ENCODE measurements around the gene SPTA1. TPM values are rescaled to one million over a fixed set of nuclear protein-coding genes. Genes with fewer than 3 reads are reported as not detected.

SPTA1 gene
- total and polyA plus RNA-seq, 2 of the 4 experiments (the other 2 are of a cell fraction): not detected

GRCh38 chr1:158687037-158687436 lies 522 bp upstream of the SPTA1 start:
- no peak overlapping the region for H3K27ac ChIP-seq (ENCODE audit: insufficient read depth, low read length)
- no peak overlapping the region for H4K91ac ChIP-seq (ENCODE audit: insufficient read depth, low read depth, low read length)
- no peak overlapping the region for H2BK5ac ChIP-seq (ENCODE audit: low read depth, low read length, poor library complexity, severe bottlenecking)
- H3K27me3 ChIP-seq (ENCODE audit: control insufficient read depth, insufficient read depth, low read length): no peaks in the 10 kb centered on the region
- H4K5ac ChIP-seq (ENCODE audit: low read depth, low read length): no peak overlapping the region
- no TSS peak for BruUV-seq (replicated peaks)
- H2AK9ac ChIP-seq (replicated peaks; ENCODE audit: low read depth, low read length, poor library complexity): no peak overlapping the region
- H3K4ac ChIP-seq (ENCODE audit: low read depth, low read length): no peak overlapping the region
- H3K4me2 ChIP-seq (ENCODE audit: low read depth, low read length): no peak overlapping the region
- POLR2A ChIA-PET (ENCODE audit: unreplicated experiment): no interaction called here
- TF ChIP-seq MAZ (IDR thresholded peaks at IDR 0.05; ENCODE audit: borderline replicate concordance, low read depth, low read length) (no peak), SMC3 (IDR thresholded peaks at IDR 0.05; ENCODE audit: low read depth, low read length) (no peak), FOS (IDR thresholded peaks at IDR 0.05; ENCODE audit: low read depth, low read length) (no peak), CEBPB (IDR thresholded peaks at IDR 0.05; ENCODE audit: low read depth, low read length) (no peak), USF2 (IDR thresholded peaks at IDR 0.05; ENCODE audit: low read depth, low read length) (no peak), CTCF (conservative IDR thresholded peaks at IDR 0.05; ENCODE audit: low read depth, low read length) (no peak), POLR2A (IDR thresholded peaks at IDR 0.05; ENCODE audit: low read depth, low read length) (no peak), MXI1 (IDR thresholded peaks at IDR 0.05; ENCODE audit: borderline replicate concordance, low read depth, low read length) (no peak), RCOR1 (IDR thresholded peaks at IDR 0.05; ENCODE audit: insufficient replicate concordance, low read length) (no peak), BHLHE40 (IDR thresholded peaks at IDR 0.05; ENCODE audit: low read depth, low read length) (no peak), CHD1 (IDR thresholded peaks at IDR 0.05; ENCODE audit: low read depth, low read length) (no peak), RFX5 (IDR thresholded peaks at IDR 0.05; ENCODE audit: low read depth, low read length) (no peak), MAFK (IDR thresholded peaks at IDR 0.05; ENCODE audit: low read depth, low read length) (no peak), NFE2L2 (IDR thresholded peaks at IDR 0.05; ENCODE audit: low read depth, low read length) (no peak), RAD21 (IDR thresholded peaks at IDR 0.05; ENCODE audit: low read length) (no peak), ELK1 (IDR thresholded peaks at IDR 0.05; ENCODE audit: borderline replicate concordance, low read depth, low read length) (no peak)
- H2BK20ac ChIP-seq (ENCODE audit: low read depth, low read length): no peak overlapping the region
- H3K79me1 ChIP-seq (ENCODE audit: low read depth in 1 of 2, low read length in 2 of 2): no peaks in the 10 kb centered on the region
- no peaks in the 10 kb centered on the region for H3K9me1 ChIP-seq (ENCODE audit: insufficient read depth, low read length)
- no peak overlapping the region for H3K23ac ChIP-seq (ENCODE audit: low read depth, low read length)
- no peaks in the 10 kb centered on the region for H3K36me3 ChIP-seq (ENCODE audit: control insufficient read depth, insufficient read depth, low read length)
- no peak overlapping the region for H2AK5ac ChIP-seq (ENCODE audit: low read depth, low read length)
- ATAC-seq (ENCODE audit: low read depth) (no peak), DNase-seq (no peak)
- H3K4me1 ChIP-seq (ENCODE audit: control insufficient read depth, insufficient read depth, low read length): no peaks in the 10 kb centered on the region
- H2BK120ac ChIP-seq (ENCODE audit: low read depth, low read length): no peak overlapping the region
- H4K20me1 ChIP-seq (ENCODE audit: insufficient read depth, low read length): no peaks in the 10 kb centered on the region
- no peak overlapping the region for H4K8ac ChIP-seq (ENCODE audit: low read depth in 2 of 2, low read length in 2 of 2)
- no peaks in the 10 kb centered on the region for H3K9me3 ChIP-seq (ENCODE audit: control insufficient read depth, insufficient read depth, low read length)
- H3K9ac ChIP-seq (ENCODE audit: low read depth, low read length): no peak overlapping the region
- no peak overlapping the region for H3K56ac ChIP-seq (ENCODE audit: extremely low read depth, insufficient read depth, low read length)
- no peak overlapping the region for H3K18ac ChIP-seq (ENCODE audit: low read depth, low read length)
- no peak overlapping the region for H2AFZ ChIP-seq (replicated peaks; ENCODE audit: low read length, poor library complexity)
- no peak overlapping the region for H3K14ac ChIP-seq (replicated peaks; ENCODE audit: low read depth, low read length)
- no peak overlapping the region for H2BK15ac ChIP-seq (ENCODE audit: low read depth, low read length)
- in situ Hi-C loops (cut with MboI; ENCODE audit: low sequenced_read_pairs) (no loop called here), intact Hi-C loops (cut with micrococcal nuclease) (no loop called here), dilution Hi-C loops (cut with HindIII; ENCODE audit: low sequenced_read_pairs, unreplicated experiment) (no loop called here)
- H3K4me3 ChIP-seq (ENCODE audit: insufficient read depth, low read depth, low read length): no peak overlapping the region
- CTCF ChIA-PET: no interaction called here

All from IMR-90 (cell line).